ENCODE data around the gene EIF1AX. TPM values are rescaled to one million over a fixed set of nuclear protein-coding genes. Genes with fewer than 3 reads are reported as not detected.

EIF1AX gene
- total RNA-seq, 1 donor from 2014 or later = 94.5 TPM

- H3K4me1 Mint-ChIP-seq (ENCODE audit: low read depth) = peaks cover 1% of the 10 kb centered on the region
- peaks cover 30% of the 10 kb centered on the region for H3K27me3 Mint-ChIP-seq (ENCODE audit: low read depth)
- intact Hi-C loops (cut with micrococcal nuclease) = no loop called here
- H3K27ac Mint-ChIP-seq = no peak overlapping the region
- H3K9me3 Mint-ChIP-seq = no peaks in the 10 kb centered on the region
- H3K36me3 Mint-ChIP-seq (ENCODE audit: low read depth) = peaks cover 3% of the 10 kb centered on the region
- DNase-seq (ENCODE audit: low spot score) = no peak
- no peak overlapping the region for H3K4me3 Mint-ChIP-seq (ENCODE audit: low read depth)
Observed at GRCh38 chrX:20118065-20118824, 23.4 kb downstream of the EIF1AX start.

- intact Hi-C loops (cut with micrococcal nuclease) = no loop called here
Observed at GRCh38 chrX:20116577-20117240, 24.9 kb downstream of the EIF1AX start, which contains the start of gene MAP7D2. MAP7D2 (minus strand) TSS chrX:20116907; CDS start chrX:20116879, 28 bp downstream.

GRCh38 chrX:20116087-20116576 lies 25.5 kb downstream of the EIF1AX start:
- H3K27ac Mint-ChIP-seq = no peak overlapping the region
- H3K9me3 Mint-ChIP-seq = no peaks in the 10 kb centered on the region
- H3K36me3 Mint-ChIP-seq (ENCODE audit: low read depth) = no peaks in the 10 kb centered on the region
- peaks cover 30% of the 10 kb centered on the region for H3K27me3 Mint-ChIP-seq (ENCODE audit: low read depth)
- intact Hi-C loops (cut with micrococcal nuclease) = no loop called here
- peak overlapping the region; percentile 17 for H3K4me3 Mint-ChIP-seq (ENCODE audit: low read depth)
- DNase-seq (ENCODE audit: low spot score) = no peak
- H3K4me1 Mint-ChIP-seq (ENCODE audit: low read depth) = peaks cover 1% of the 10 kb centered on the region

More at GRCh38 chrX:20116577-20117240, 24.9 kb downstream of the EIF1AX start, which contains the start of gene MAP7D2:
- DNase-seq (ENCODE audit: low spot score) = no peak
- no peak within 1 kb of the TSS for H3K27ac Mint-ChIP-seq
- peaks cover 30% of the 10 kb centered on the region for H3K27me3 Mint-ChIP-seq (ENCODE audit: low read depth)
- peaks cover 2% of the 10 kb centered on the region for H3K36me3 Mint-ChIP-seq (ENCODE audit: low read depth)
- H3K4me1 Mint-ChIP-seq (ENCODE audit: low read depth) = peaks cover 1% of the 10 kb centered on the region
- no peaks in the 10 kb centered on the region for H3K9me3 Mint-ChIP-seq
- H3K4me3 Mint-ChIP-seq (ENCODE audit: low read depth) = peak within 1 kb of the TSS; percentile 17

- DNase-seq (ENCODE audit: low spot score) = no peak
- Mint-ChIP-seq H3K9me3 (no peaks in the 10 kb centered on the region), H3K4me3 (ENCODE audit: low read depth) (no peak overlapping the region), H3K27me3 (ENCODE audit: low read depth) (peaks cover 23% of the 10 kb centered on the region), H3K27ac (no peak overlapping the region), H3K36me3 (ENCODE audit: low read depth) (no peaks in the 10 kb centered on the region), H3K4me1 (ENCODE audit: low read depth) (no peaks in the 10 kb centered on the region)
- intact Hi-C loops (cut with micrococcal nuclease) = no loop called here
Observed at GRCh38 chrX:20112022-20112774, 29.4 kb downstream of the EIF1AX start.

- no peak for DNase-seq (ENCODE audit: low spot score)
- no peaks in the 10 kb centered on the region for H3K4me1 Mint-ChIP-seq (ENCODE audit: low read depth)
- no peaks in the 10 kb centered on the region for H3K36me3 Mint-ChIP-seq (ENCODE audit: low read depth)
- H3K27me3 Mint-ChIP-seq (ENCODE audit: low read depth) = peaks cover 20% of the 10 kb centered on the region
- H3K27ac Mint-ChIP-seq = no peak overlapping the region
- intact Hi-C loops (cut with micrococcal nuclease) = no loop called here
- no peaks in the 10 kb centered on the region for H3K9me3 Mint-ChIP-seq
- H3K4me3 Mint-ChIP-seq (ENCODE audit: low read depth) = no peak overlapping the region
Observed at GRCh38 chrX:20111271-20111670, 30.4 kb downstream of the EIF1AX start.

GRCh38 chrX:20101934-20102581 lies 39.6 kb downstream of the EIF1AX start:
- H3K27ac Mint-ChIP-seq = no peak overlapping the region
- no peak for DNase-seq (ENCODE audit: low spot score)
- H3K4me1 Mint-ChIP-seq (ENCODE audit: low read depth) = peaks cover 4% of the 10 kb centered on the region
- peaks cover 3% of the 10 kb centered on the region for H3K27me3 Mint-ChIP-seq (ENCODE audit: low read depth)
- intact Hi-C loops (cut with micrococcal nuclease) = no loop called here
- H3K36me3 Mint-ChIP-seq (ENCODE audit: low read depth) = no peaks in the 10 kb centered on the region
- no peaks in the 10 kb centered on the region for H3K9me3 Mint-ChIP-seq
- no peak overlapping the region for H3K4me3 Mint-ChIP-seq (ENCODE audit: low read depth)

GRCh38 chrX:20091499-20091898 lies 50.1 kb downstream of the EIF1AX start:
- intact Hi-C loops (cut with micrococcal nuclease) = no loop called here
- H3K4me3 Mint-ChIP-seq (ENCODE audit: low read depth) = no peak overlapping the region
- no peaks in the 10 kb centered on the region for H3K4me1 Mint-ChIP-seq (ENCODE audit: low read depth)
- H3K36me3 Mint-ChIP-seq (ENCODE audit: low read depth) = no peaks in the 10 kb centered on the region
- no peak overlapping the region for H3K27ac Mint-ChIP-seq
- peaks cover 2% of the 10 kb centered on the region for H3K27me3 Mint-ChIP-seq (ENCODE audit: low read depth)
- H3K9me3 Mint-ChIP-seq = no peaks in the 10 kb centered on the region
- no peak for DNase-seq (ENCODE audit: low spot score)

GRCh38 chrX:20089845-20090244 lies 51.8 kb downstream of the EIF1AX start:
- H3K27me3 Mint-ChIP-seq (ENCODE audit: low read depth) = no peaks in the 10 kb centered on the region
- no peaks in the 10 kb centered on the region for H3K9me3 Mint-ChIP-seq

GRCh38 chrX:20080277-20080676 lies 61.4 kb downstream of the EIF1AX start:
- H3K27me3 Mint-ChIP-seq (ENCODE audit: low read depth) = no peaks in the 10 kb centered on the region
- H3K4me3 Mint-ChIP-seq (ENCODE audit: low read depth) = no peak overlapping the region
- H3K9me3 Mint-ChIP-seq = no peaks in the 10 kb centered on the region
- H3K4me1 Mint-ChIP-seq (ENCODE audit: low read depth) = no peaks in the 10 kb centered on the region
- H3K36me3 Mint-ChIP-seq (ENCODE audit: low read depth) = no peaks in the 10 kb centered on the region
- no peak overlapping the region for H3K27ac Mint-ChIP-seq
- no peak for DNase-seq (ENCODE audit: low spot score)
- intact Hi-C loops (cut with micrococcal nuclease) = no loop called here

More at GRCh38 chrX:20089845-20090244, 51.8 kb downstream of the EIF1AX start:
- no peak overlapping the region for H3K4me3 Mint-ChIP-seq (ENCODE audit: low read depth)
- intact Hi-C loops (cut with micrococcal nuclease) = no loop called here
- no peaks in the 10 kb centered on the region for H3K4me1 Mint-ChIP-seq (ENCODE audit: low read depth)
- H3K36me3 Mint-ChIP-seq (ENCODE audit: low read depth) = no peaks in the 10 kb centered on the region
- H3K27ac Mint-ChIP-seq = no peak overlapping the region
- no peak for DNase-seq (ENCODE audit: low spot score)

Other genes with a start within 250 kb of the EIF1AX start
- 3.8 and 5.4 TPM in 2 replicates for gene BCLAF3, start 150.8 kb downstream of the EIF1AX start, total RNA-seq
- gene MAP7D2, start 24.9 kb downstream of the EIF1AX start, total RNA-seq = 0.21 and 0.46 TPM in 2 replicates
- 53.1 and 55.3 TPM in 2 replicates for gene RPS6KA3, start 125.1 kb upstream of the EIF1AX start, total RNA-seq

Data from activated T-helper 2 cell treated with anti-CD3 and anti-CD28 coated beads, Interferon-gamma antibody, Interleukin-2, Interleukin-4, amounts not matched to agents 10 μg/mL and 5 μg/mL and 100 μg/mL, durations not matched to agents 14 hours and 24 hours and 36 hours (primary cell).